H9 (cell line): Measurements from ENCODE around the gene LRRTM2. TPM values are rescaled to one million over a fixed set of nuclear protein-coding genes. Genes with fewer than 3 reads are reported as not detected.
"Not testable (repeated sequence)": the region's sequence is repeated elsewhere in the genome, so short reads cannot be mapped to it uniquely, and the experiment has no call there.

Source experiments
- DNase-seq: peaks from one replicate; pipeline ENCODE4 v3.0.0-alpha.2; 2017
- H2AFZ ChIP-seq: one replicate; pipeline ENCODE4 v1.6.1; 2013; ENCODE audit warnings: mild to moderate bottlenecking, low read length, control low read depth, moderate library complexity
- H2AK5ac ChIP-seq: 2 replicates; pipeline ENCODE4 v1.6.1; 2013; ENCODE audit warnings: low read length, control low read depth, mixed read lengths; ENCODE audit not compliant: insufficient read length
- H2BK120ac ChIP-seq: one replicate; pipeline ENCODE4 v1.6.1; 2013; ENCODE audit warnings: low read depth, mild to moderate bottlenecking, low read length, control low read depth, inconsistent platforms; ENCODE audit not compliant: poor library complexity, severe bottlenecking
- H2BK12ac ChIP-seq: 2 replicates; pipeline ENCODE4 v1.6.1; 2013; ENCODE audit warnings: low read length, control low read depth, mixed read lengths, low read depth; ENCODE audit not compliant: insufficient read length
- H2BK15ac ChIP-seq: 2 replicates; pipeline ENCODE4 v1.6.1; 2013; ENCODE audit warnings: low read depth, low read length, control low read depth
- H2BK20ac ChIP-seq: one replicate; pipeline ENCODE4 v1.6.1; 2013; ENCODE audit warnings: low read depth, mild to moderate bottlenecking, low read length, control low read depth, inconsistent platforms; ENCODE audit not compliant: poor library complexity, severe bottlenecking
- H2BK5ac ChIP-seq: 2 replicates; pipeline ENCODE4 v1.6.1; 2013; ENCODE audit warnings: low read length, control low read depth, mixed read lengths; ENCODE audit not compliant: insufficient read length
- H3K14ac ChIP-seq: 2 replicates; pipeline ENCODE4 v1.6.1; 2013; ENCODE audit warnings: low read length, control low read depth; ENCODE audit not compliant: insufficient read depth
- H3K18ac ChIP-seq: 2 replicates; pipeline ENCODE4 v1.6.1; 2013; ENCODE audit warnings: low read depth, mild to moderate bottlenecking, mixed read lengths, low read length, control low read depth; ENCODE audit not compliant: insufficient read length
- H3K23ac ChIP-seq: 2 replicates; pipeline ENCODE4 v1.6.1; 2013; ENCODE audit warnings: low read length, control low read depth, mixed read lengths, low read depth; ENCODE audit not compliant: insufficient read length
- H3K23me2 ChIP-seq: 2 replicates; pipeline ENCODE4 v1.6.1; 2013; ENCODE audit warnings: low read depth, mild to moderate bottlenecking, mixed read lengths, low read length, control low read depth; ENCODE audit not compliant: insufficient read length, poor library complexity, severe bottlenecking
- H3K27ac ChIP-seq: 2 replicates; pipeline ENCODE4 v1.5.1; 2013; ENCODE audit warnings: low read length, control low read depth, mixed read lengths, low read depth; ENCODE audit not compliant: insufficient read length
- H3K27me3 ChIP-seq: 2 replicates; pipeline ENCODE4 v1.6.1; 2013; ENCODE audit warnings: low read length, control low read depth, inconsistent platforms; ENCODE audit not compliant: insufficient read depth
- H3K4ac ChIP-seq: 2 replicates; pipeline ENCODE4 v1.6.1; 2013; ENCODE audit warnings: low read depth, mild to moderate bottlenecking, control low read depth, inconsistent platforms, low read length, moderate library complexity
- H3K4me1 ChIP-seq: 2 replicates; pipeline ENCODE4 v1.6.1; 2013; ENCODE audit warnings: low read length, control low read depth, inconsistent platforms; ENCODE audit not compliant: insufficient read depth
- H3K4me2 ChIP-seq: 2 replicates; pipeline ENCODE4 v1.6.1; 2013; ENCODE audit warnings: low read length, control low read depth, mixed read lengths; ENCODE audit not compliant: insufficient read length, insufficient read depth
- H3K56ac ChIP-seq: 2 replicates; pipeline ENCODE4 v1.6.1; 2013; ENCODE audit warnings: low read depth, mild to moderate bottlenecking, mixed read lengths, low read length, control low read depth; ENCODE audit not compliant: insufficient read length
- H3K79me1 ChIP-seq: 2 replicates; pipeline ENCODE4 v1.6.1; 2013; ENCODE audit warnings: low read depth, mild to moderate bottlenecking, moderate library complexity, low read length, control low read depth, inconsistent platforms; ENCODE audit not compliant: insufficient read depth, poor library complexity, severe bottlenecking
- H3K79me2 ChIP-seq: 2 replicates; pipeline ENCODE4 v1.6.1; 2013; ENCODE audit warnings: low read length, control low read depth, inconsistent platforms; ENCODE audit not compliant: insufficient read depth
- H3K9ac ChIP-seq: 2 replicates; pipeline ENCODE4 v1.6.1; 2013; ENCODE audit warnings: low read length, control low read depth, mixed read lengths; ENCODE audit not compliant: insufficient read length; ENCODE audit errors: extremely low read depth
- H3K9me3 ChIP-seq: one replicate; pipeline ENCODE4 v1.6.1; 2013; ENCODE audit warnings: low read depth, low read length, inconsistent platforms; ENCODE audit not compliant: control insufficient read depth
- H3T11ph ChIP-seq: one replicate; pipeline ENCODE4 v1.6.1; 2013; ENCODE audit warnings: mild to moderate bottlenecking, low read length, control low read depth, inconsistent platforms
- H4K20me1 ChIP-seq: one replicate; pipeline ENCODE4 v1.6.1; 2013; ENCODE audit not compliant: control insufficient read depth, insufficient read length, insufficient read depth
- H4K5ac ChIP-seq: 2 replicates; pipeline ENCODE4 v1.6.1; 2013; ENCODE audit warnings: low read depth, mild to moderate bottlenecking, mixed read lengths, low read length, control low read depth; ENCODE audit not compliant: insufficient read length
- H4K8ac ChIP-seq: replicated peaks from 2 replicates; pipeline ENCODE4 v1.6.1; 2013; ENCODE audit warnings: low read length, control low read depth, mixed read lengths, low read depth; ENCODE audit not compliant: insufficient read length
- H4K91ac ChIP-seq: 2 replicates; pipeline ENCODE4 v1.6.1; 2013; ENCODE audit warnings: low read depth, mild to moderate bottlenecking, moderate library complexity, mixed read lengths, low read length, control low read depth; ENCODE audit not compliant: insufficient read length
- H3K27ac Mint-ChIP-seq, 3 experiments: 2 replicates in 2 of 3; 3 replicates in 1 of 3; pipeline ENCODE4 v1.8.0; 2020 to 2021; ENCODE audit warnings: mixed read lengths in 3 of 3, mild to moderate bottlenecking in 1 of 3, moderate library complexity in 1 of 3
- H3K27me3 Mint-ChIP-seq: 2 replicates; pipeline ENCODE4 v1.8.0; 2021; ENCODE audit warnings: low read depth, mild to moderate bottlenecking, moderate library complexity, mixed read lengths
- H3K36me3 Mint-ChIP-seq, 3 experiments: 2 replicates in 2 of 3; 3 replicates in 1 of 3; pipeline ENCODE4 v1.8.0; 2020 to 2021; ENCODE audit warnings: low read depth in 3 of 3, mixed read lengths in 3 of 3; ENCODE audit not compliant: insufficient read depth in 1 of 3
- H3K4me1 Mint-ChIP-seq, 2 experiments: 2 replicates each; pipeline ENCODE4 v1.8.0; 2020; ENCODE audit warnings: mixed read lengths in 2 of 2
- H3K4me3 Mint-ChIP-seq, 2 experiments: 2 replicates in 1 of 2; 3 replicates in 1 of 2; pipeline ENCODE4 v1.8.0; 2020 to 2021; ENCODE audit warnings: mild to moderate bottlenecking in 2 of 2, mixed read lengths in 2 of 2, moderate library complexity in 1 of 2
- H3K9me3 Mint-ChIP-seq, 2 experiments: 2 replicates in 1 of 2; 3 replicates in 1 of 2; pipeline ENCODE4 v1.8.0; 2020; ENCODE audit warnings: mild to moderate bottlenecking in 2 of 2, mixed read lengths in 2 of 2, moderate library complexity in 1 of 2
- WGBS: extraction: QIAGEN DNeasy Blood & Tissue Kit; methylation state at CpG from one replicate; pipeline ENCODE4 v1.1.7; 2013; ENCODE audit warnings: missing lambda C conversion rate, low lambda C conversion rate, mixed read lengths; ENCODE audit not compliant: insufficient read length; ENCODE audit errors: extremely low coverage; 5-methylcytosine and 5-hydroxymethylcytosine counted together
- total RNA-seq: library from RNA; stranded (reverse); gene quantifications from 2 replicates; pipeline ENCODE4 v1.2.1, GENCODE V29; 2021
- TF ChIP-seq, protein P1 (sequence below): fragments of 200-600 bp; sonication (generic); conservative IDR thresholded peaks from 3 replicates; pipeline ENCODE4 v1.8.0; 2021; ENCODE audit warnings: antibody characterized with exemption, mild to moderate bottlenecking

The LRRTM2 gene
- total RNA-seq, 1 experiment from 2014 or later, result not detected

DNA sequence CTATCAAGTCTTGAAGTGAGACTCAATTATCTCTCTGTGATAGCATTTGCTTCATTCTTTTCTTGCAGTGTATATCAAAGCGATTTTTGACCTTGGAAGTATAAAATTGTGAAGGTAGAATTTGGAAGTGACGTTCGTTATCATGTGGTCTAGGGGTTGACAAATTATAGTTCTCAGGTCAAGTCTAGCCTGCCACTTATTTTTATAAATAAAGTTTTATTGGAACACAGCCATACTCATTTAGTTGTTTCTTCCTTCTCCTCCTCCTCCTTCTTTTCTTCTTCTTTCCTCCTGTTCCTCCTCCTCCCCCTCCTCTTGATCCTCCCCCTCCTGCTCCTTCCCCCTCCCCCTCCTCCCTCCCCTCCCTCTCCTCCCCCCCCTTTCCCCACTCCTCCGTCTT, 38.0 kb downstream of the LRRTM2 start:
- Mint-ChIP-seq H3K4me3 (no peak overlapping the region), H3K27ac (peak overlapping the region in 1 of 3 experiments; percentile 35; a peak in 1 of 7 replicates), H3K9me3 (peaks cover 0 to 7% of the 10 kb centered on the region in 2 experiments; a peak in 2 of 5 replicates), H3K27me3 (no peaks in the 10 kb centered on the region), H3K4me1 (peaks cover 52 to 73% of the 10 kb centered on the region in 2 experiments), H3K36me3 (peaks cover 0 to 14% (median 11%) of the 10 kb centered on the region in 3 experiments)
- Histone ChIP-seq H3K23me2 (no peaks in the 10 kb centered on the region), H2BK12ac (no peak overlapping the region), H4K5ac (no peak overlapping the region), H3K56ac (no peak overlapping the region), H3K4me1 (peaks cover 5% of the 10 kb centered on the region; the same call in 1 of the 2 replicates), H2AK5ac (no peak overlapping the region), H2BK120ac (no peak overlapping the region), H3K79me1 (no peaks in the 10 kb centered on the region), H3K27ac (no peak overlapping the region), H2AFZ (no peak overlapping the region), H3K9me3 (no peaks in the 10 kb centered on the region), H3K9ac (no peak overlapping the region), H4K8ac (no peak overlapping the region), H4K91ac (no peak overlapping the region), H3K23ac (no peak overlapping the region), H3T11ph (no peak overlapping the region), H3K4me2 (no peak overlapping the region), H3K4ac (no peak overlapping the region), H3K79me2 (peaks cover 3% of the 10 kb centered on the region; the same call in 1 of the 2 replicates), H4K20me1 (no peaks in the 10 kb centered on the region), H3K27me3 (no peaks in the 10 kb centered on the region), H2BK5ac (no peak overlapping the region), H2BK20ac (no peak overlapping the region), H2BK15ac (no peak overlapping the region), H3K18ac (no peak overlapping the region), H3K14ac (no peak overlapping the region)
- WGBS, result 100% methylated on average over 3 of the region's 4 CpGs
- TF ChIP-seq, protein P1, sequence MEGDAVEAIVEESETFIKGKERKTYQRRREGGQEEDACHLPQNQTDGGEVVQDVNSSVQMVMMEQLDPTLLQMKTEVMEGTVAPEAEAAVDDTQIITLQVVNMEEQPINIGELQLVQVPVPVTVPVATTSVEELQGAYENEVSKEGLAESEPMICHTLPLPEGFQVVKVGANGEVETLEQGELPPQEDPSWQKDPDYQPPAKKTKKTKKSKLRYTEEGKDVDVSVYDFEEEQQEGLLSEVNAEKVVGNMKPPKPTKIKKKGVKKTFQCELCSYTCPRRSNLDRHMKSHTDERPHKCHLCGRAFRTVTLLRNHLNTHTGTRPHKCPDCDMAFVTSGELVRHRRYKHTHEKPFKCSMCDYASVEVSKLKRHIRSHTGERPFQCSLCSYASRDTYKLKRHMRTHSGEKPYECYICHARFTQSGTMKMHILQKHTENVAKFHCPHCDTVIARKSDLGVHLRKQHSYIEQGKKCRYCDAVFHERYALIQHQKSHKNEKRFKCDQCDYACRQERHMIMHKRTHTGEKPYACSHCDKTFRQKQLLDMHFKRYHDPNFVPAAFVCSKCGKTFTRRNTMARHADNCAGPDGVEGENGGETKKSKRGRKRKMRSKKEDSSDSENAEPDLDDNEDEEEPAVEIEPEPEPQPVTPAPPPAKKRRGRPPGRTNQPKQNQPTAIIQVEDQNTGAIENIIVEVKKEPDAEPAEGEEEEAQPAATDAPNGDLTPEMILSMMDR, result no peak
- no peak for DNase-seq

DNA sequence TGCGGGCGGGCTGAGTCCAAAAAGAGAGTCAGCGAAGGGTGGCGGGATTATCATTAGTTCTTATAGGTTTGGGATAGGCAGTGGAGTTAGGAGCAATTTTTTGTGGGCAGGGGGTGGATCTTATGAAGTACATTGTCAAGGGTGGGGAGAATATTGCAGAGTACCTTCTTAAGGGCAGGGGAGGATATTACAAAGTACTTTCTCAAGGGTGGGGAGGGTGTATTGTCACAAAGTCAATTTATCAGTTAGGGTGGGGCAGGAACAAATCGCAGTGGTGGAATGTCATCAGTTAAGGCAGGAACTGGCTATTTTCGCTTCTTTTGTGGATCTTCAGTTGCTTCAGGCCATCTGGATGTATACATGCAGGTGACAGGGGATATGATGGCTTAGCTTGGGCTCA, 40.3 kb downstream of the LRRTM2 start:
- not testable (repeated sequence) for DNase-seq, H3K79me1 ChIP-seq, H3T11ph ChIP-seq, H2BK20ac ChIP-seq, H3K23me2 ChIP-seq, H2AFZ ChIP-seq, H4K5ac ChIP-seq, H3K27me3 Mint-ChIP-seq, H4K91ac ChIP-seq, H3K9ac ChIP-seq, H4K20me1 ChIP-seq, H2AK5ac ChIP-seq, H3K4me1 ChIP-seq, H3K14ac ChIP-seq, H3K4ac ChIP-seq, H3K18ac ChIP-seq, H3K27ac ChIP-seq, H2BK5ac ChIP-seq, H2BK12ac ChIP-seq, H2BK15ac ChIP-seq, H3K23ac ChIP-seq, H2BK120ac ChIP-seq, H3K79me2 ChIP-seq, H3K9me3 ChIP-seq, H3K56ac ChIP-seq, H3K27me3 ChIP-seq, H3K4me2 ChIP-seq, H3K9me3 Mint-ChIP-seq, H4K8ac ChIP-seq
- H3K4me1 Mint-ChIP-seq, result peaks cover 71 to 89% of the 10 kb centered on the region in 2 experiments
- H3K4me3 Mint-ChIP-seq, result peak overlapping the region; percentile 33 to 62
- no CpG with 5 or more reads among the region's 6 CpGs for WGBS
- H3K36me3 Mint-ChIP-seq, result peaks cover 6 to 19% (median 11%) of the 10 kb centered on the region in 3 experiments
- peak overlapping the region; percentile 84 to 98 (median 85) for H3K27ac Mint-ChIP-seq
